HUES6 (cell line): ENCODE measurements around the gene INPP4B.

ENCODE experiments used
- H3K27ac ChIP-seq: 2 replicates; pipeline ENCODE4 v1.7.0; 2013; ENCODE audit warnings: low read depth, mild to moderate bottlenecking, low read length, inconsistent platforms
- H3K27me3 ChIP-seq: 2 replicates; pipeline ENCODE4 v1.6.1; 2013; ENCODE audit warnings: low read length; ENCODE audit not compliant: control insufficient read depth, insufficient read depth
- H3K36me3 ChIP-seq: 2 replicates; pipeline ENCODE4 v1.6.1; 2013; ENCODE audit warnings: low read length; ENCODE audit not compliant: control insufficient read depth, insufficient read depth
- H3K4me1 ChIP-seq: 2 replicates; pipeline ENCODE4 v1.6.1; 2013; ENCODE audit warnings: low read length; ENCODE audit not compliant: control insufficient read depth, insufficient read depth
- H3K4me3 ChIP-seq: 2 replicates; pipeline ENCODE4 v1.5.1; 2013; ENCODE audit warnings: low read depth, low read length
- H3K9ac ChIP-seq: one replicate; pipeline ENCODE4 v1.6.1; 2013; ENCODE audit warnings: mild to moderate bottlenecking, low read length
- H3K9me3 ChIP-seq: 2 replicates; pipeline ENCODE4 v1.6.1; 2013; ENCODE audit warnings: low read depth, low read length; ENCODE audit not compliant: control insufficient read depth, insufficient read depth

Gene INPP4B

GRCh38 chr4:142347241-142347640 lies 498.9 kb downstream of the INPP4B start:
- Histone ChIP-seq H3K9me3 (no peaks in the 10 kb centered on the region), H3K4me3 (no peak overlapping the region), H3K36me3 (no peaks in the 10 kb centered on the region), H3K27ac (no peak overlapping the region), H3K27me3 (no peaks in the 10 kb centered on the region), H3K9ac (no peak overlapping the region), H3K4me1 (no peaks in the 10 kb centered on the region)

GRCh38 chr4:142345924-142346323 lies 500.2 kb downstream of the INPP4B start:
- H3K4me1 ChIP-seq = no peaks in the 10 kb centered on the region
- H3K4me3 ChIP-seq = no peak overlapping the region
- no peaks in the 10 kb centered on the region for H3K27me3 ChIP-seq
- no peak overlapping the region for H3K9ac ChIP-seq
- peaks cover 4% of the 10 kb centered on the region; the same call in 1 of the 2 replicates for H3K9me3 ChIP-seq
- no peak overlapping the region for H3K27ac ChIP-seq
- H3K36me3 ChIP-seq = no peaks in the 10 kb centered on the region

- peaks cover 4% of the 10 kb centered on the region; the same call in 1 of the 2 replicates for H3K9me3 ChIP-seq
- no peaks in the 10 kb centered on the region for H3K4me1 ChIP-seq
- no peak overlapping the region for H3K9ac ChIP-seq
- no peaks in the 10 kb centered on the region for H3K27me3 ChIP-seq
- H3K4me3 ChIP-seq = no peak overlapping the region
- H3K36me3 ChIP-seq = no peaks in the 10 kb centered on the region
- H3K27ac ChIP-seq = no peak overlapping the region
These were observed 504.8 kb downstream of the INPP4B start for GRCh38 chr4:142341268-142341667.

GRCh38 chr4:142339053-142339452 lies 507.0 kb downstream of the INPP4B start:
- Histone ChIP-seq H3K27ac (no peak overlapping the region), H3K4me3 (no peak overlapping the region), H3K4me1 (no peaks in the 10 kb centered on the region), H3K9me3 (peaks cover 8% of the 10 kb centered on the region; the same call in 1 of the 2 replicates), H3K27me3 (no peaks in the 10 kb centered on the region), H3K9ac (no peak overlapping the region), H3K36me3 (no peaks in the 10 kb centered on the region)

GRCh38 chr4:142336251-142336934 lies 509.7 kb downstream of the INPP4B start:
- no peak overlapping the region for H3K27ac ChIP-seq
- H3K27me3 ChIP-seq = no peaks in the 10 kb centered on the region
- 0 out of 2 replicates have a peak, but pooled peaks cover 4% of the 10 kb centered on the region for H3K9me3 ChIP-seq
- no peaks in the 10 kb centered on the region for H3K4me1 ChIP-seq
- no peak overlapping the region for H3K4me3 ChIP-seq
- no peaks in the 10 kb centered on the region for H3K36me3 ChIP-seq
- H3K9ac ChIP-seq = no peak overlapping the region

- Histone ChIP-seq H3K27me3 (no peaks in the 10 kb centered on the region), H3K4me3 (no peak overlapping the region), H3K36me3 (no peaks in the 10 kb centered on the region)
These were observed 511.2 kb downstream of the INPP4B start for GRCh38 chr4:142334931-142335330.

GRCh38 chr4:142331646-142332045 lies 514.5 kb downstream of the INPP4B start:
- no peak overlapping the region for H3K4me3 ChIP-seq
- no peak overlapping the region for H3K27ac ChIP-seq
- H3K9ac ChIP-seq = no peak overlapping the region
- H3K4me1 ChIP-seq = no peaks in the 10 kb centered on the region
- 0 out of 2 replicates have a peak, but pooled peaks cover 4% of the 10 kb centered on the region for H3K9me3 ChIP-seq
- H3K36me3 ChIP-seq = no peaks in the 10 kb centered on the region
- no peaks in the 10 kb centered on the region for H3K27me3 ChIP-seq

More at GRCh38 chr4:142334931-142335330, 511.2 kb downstream of the INPP4B start:
- no peaks in the 10 kb centered on the region for H3K4me1 ChIP-seq
- H3K9me3 ChIP-seq = 0 out of 2 replicates have a peak, but pooled peaks cover 4% of the 10 kb centered on the region
- H3K9ac ChIP-seq = no peak overlapping the region
- H3K27ac ChIP-seq = no peak overlapping the region

GRCh38 chr4:142331132-142331531 lies 515.0 kb downstream of the INPP4B start:
- H3K36me3 ChIP-seq = no peaks in the 10 kb centered on the region
- no peak overlapping the region for H3K4me3 ChIP-seq
- no peak overlapping the region for H3K9ac ChIP-seq
- H3K4me1 ChIP-seq = no peaks in the 10 kb centered on the region
- no peak overlapping the region for H3K27ac ChIP-seq
- H3K9me3 ChIP-seq = 0 out of 2 replicates have a peak, but pooled peaks cover 4% of the 10 kb centered on the region
- H3K27me3 ChIP-seq = no peaks in the 10 kb centered on the region

- Histone ChIP-seq H3K9me3 (no peaks in the 10 kb centered on the region), H3K27me3 (no peaks in the 10 kb centered on the region), H3K27ac (no peak overlapping the region), H3K4me1 (no peaks in the 10 kb centered on the region), H3K4me3 (no peak overlapping the region), H3K9ac (no peak overlapping the region), H3K36me3 (no peaks in the 10 kb centered on the region)
These were observed 515.8 kb downstream of the INPP4B start for GRCh38 chr4:142330311-142330710.

- Histone ChIP-seq H3K36me3 (no peaks in the 10 kb centered on the region), H3K4me1 (no peaks in the 10 kb centered on the region; the same call in 1 of the 2 replicates), H3K9ac (no peak overlapping the region), H3K27me3 (no peaks in the 10 kb centered on the region), H3K4me3 (no peak overlapping the region), H3K9me3 (no peaks in the 10 kb centered on the region), H3K27ac (no peak overlapping the region)
These were observed 516.8 kb downstream of the INPP4B start for GRCh38 chr4:142329313-142329712.

GRCh38 chr4:142326181-142326580 lies 519.9 kb downstream of the INPP4B start:
- H3K27me3 ChIP-seq = no peaks in the 10 kb centered on the region
- no peak overlapping the region for H3K9ac ChIP-seq
- H3K36me3 ChIP-seq = no peaks in the 10 kb centered on the region
- no peaks in the 10 kb centered on the region; the same call in 1 of the 2 replicates for H3K4me1 ChIP-seq
- no peak overlapping the region for H3K27ac ChIP-seq
- no peak overlapping the region for H3K4me3 ChIP-seq
- H3K9me3 ChIP-seq = no peaks in the 10 kb centered on the region; the same call in 1 of the 2 replicates
